Tracheal epithelial cell (primary cell): ENCODE results near the gene GUSB. TPM values are rescaled to one million over a fixed set of nuclear protein-coding genes. Genes with fewer than 3 reads are reported as not detected.

Experiments used
- total RNA-seq: library from RNA; depleted of rRNA; stranded (reverse); fragments of >200 nt; gene quantifications from 2 replicates; pipeline ENCODE4 v1.2.1, GENCODE V29; 2014

The GUSB gene
- total RNA-seq = 16.6 and 21.2 TPM in 2 replicates

DNA sequence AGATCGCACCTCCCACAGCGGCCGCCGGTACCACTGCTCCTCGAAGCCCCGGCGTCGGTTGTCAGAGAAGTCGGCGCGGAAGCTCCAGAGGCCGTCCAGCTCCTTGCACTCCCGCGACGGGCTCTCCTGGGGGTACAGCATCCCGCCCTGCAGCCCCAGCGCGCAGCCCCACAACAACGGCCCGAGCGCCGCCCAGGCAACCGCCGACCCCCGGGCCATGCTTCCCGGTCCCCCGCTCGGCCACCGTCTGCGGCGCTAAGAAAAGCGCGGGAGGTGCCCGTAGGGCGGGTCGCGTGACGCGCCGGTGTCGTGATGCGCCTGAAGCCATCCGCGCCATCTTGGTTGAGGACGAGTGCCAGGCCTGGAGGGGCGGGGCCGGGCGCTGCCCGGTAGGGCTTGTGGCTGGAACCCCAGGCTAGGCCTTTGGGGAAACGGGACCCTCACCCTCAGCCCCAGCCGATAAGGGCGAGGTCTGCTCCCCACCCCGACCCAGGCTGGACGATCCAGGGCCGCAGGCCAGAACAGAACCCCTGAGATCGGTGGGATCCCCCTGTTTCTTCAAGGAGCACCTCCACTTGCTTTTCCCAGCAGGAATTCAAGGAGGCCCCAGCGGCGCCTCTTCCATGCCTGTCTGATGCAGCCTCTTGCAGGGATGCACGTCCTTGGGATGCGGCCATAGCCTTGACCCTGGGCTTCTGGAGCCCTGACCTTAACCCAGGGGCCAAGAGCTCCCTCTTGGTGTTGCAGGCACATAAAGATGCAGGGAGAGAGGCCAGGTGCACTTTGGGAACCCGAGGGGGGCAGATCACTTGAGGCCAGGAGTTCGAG lies at the start of gene GUSB:
TSS of gene GUSB (minus strand) at position 249 of the 828 bp plus-strand sequence. CDS start at position 219, 30 bp downstream.

Other genes with a start within 250 kb of the GUSB start
- gene VKORC1L1, start 109.1 kb downstream of the GUSB start, total RNA-seq = 14.2 and 15.1 TPM in 2 replicates
- 17.1 and 48.9 TPM in 2 replicates for gene ASL, start 93.6 kb upstream of the GUSB start, total RNA-seq
- 38.8 and 45.4 TPM in 2 replicates for gene CRCP, start 132.6 kb upstream of the GUSB start, total RNA-seq
- gene TPST1, start 223.1 kb upstream of the GUSB start, total RNA-seq = 22.2 and 25.8 TPM in 2 replicates